SK-N-SH (cell line): Measurements from ENCODE around the gene PPP2R3C. TPM values are rescaled to one million over a fixed set of nuclear protein-coding genes. Genes with fewer than 3 reads are reported as not detected.
"Not testable (repeated sequence)": the region's sequence is repeated elsewhere in the genome, so short reads cannot be mapped to it uniquely, and the experiment has no call there.

Experiments used
- CTCF ChIA-PET: fragments of 300-600, 350-600 bp; formaldehyde crosslinking; extraction: SDS; loops from one replicate; lab custom pipeline; 2021; lab: Yijun Ruan, JAX
- POLR2A ChIA-PET: fragments of 350-600 bp; sonication (Branson Sonifier 250); formaldehyde crosslinking; extraction: SDS; loops from one replicate; lab custom pipeline; 2020; ENCODE audit warnings: antibody characterized with exemption, inconsistent platforms; lab: Yijun Ruan, JAX
- DNase-seq: peaks from one replicate; pipeline ENCODE4 v3.0.0; 2012
- H2AFZ ChIP-seq: fragments of 200-600 bp; sonication (generic); 2 replicates; pipeline ENCODE4 v1.8.1; 2016; ENCODE audit warnings: antibody characterized with exemption, mild to moderate bottlenecking, low read depth
- H3F3A ChIP-seq: fragments of 200-600 bp; sonication (generic); replicated peaks from 2 replicates; pipeline ENCODE3; 2016; ENCODE audit warnings: antibody characterized with exemption, mild to moderate bottlenecking; ENCODE audit not compliant: insufficient read depth
- H3K27ac ChIP-seq, 2 experiments: fragments of 200-500 bp in 1 of 2; fragments of 200-600 bp in 1 of 2; sonication (Bioruptor generic) in 1 of 2; sonication (generic), shearing (Covaris generic) in 1 of 2; 2 replicates each; pipeline versions ENCODE4 v1.5.1 to v1.6.1; 2014 to 2016; ENCODE audit warnings: low read depth in 2 of 2, inconsistent platforms in 1 of 2, low read length in 1 of 2, mild to moderate bottlenecking in 1 of 2, mixed read lengths in 1 of 2
- H3K27me3 ChIP-seq: fragments of 200-600 bp; sonication (generic), shearing (Covaris generic); 2 replicates; pipeline ENCODE4 v1.6.1; 2016; ENCODE audit warnings: mixed run types; ENCODE audit not compliant: insufficient read depth
- H3K36me3 ChIP-seq, 2 experiments: fragments of 200-500 bp in 1 of 2; fragments of 200-600 bp in 1 of 2; sonication (Bioruptor generic) in 1 of 2; sonication (generic) in 1 of 2; replicated peaks in 1 of 2; 2 replicates each; pipeline versions ENCODE3 to v1.5.1; 2014 to 2016; ENCODE audit warnings: low read length in 1 of 2, mild to moderate bottlenecking in 1 of 2; ENCODE audit not compliant: insufficient read depth in 2 of 2, control insufficient read depth in 1 of 2
- H3K4me1 ChIP-seq, 2 experiments: fragments of 200-500 bp in 1 of 2; fragments of 200-600 bp in 1 of 2; sonication (Bioruptor generic) in 1 of 2; sonication (generic), shearing (Covaris generic) in 1 of 2; 2 replicates each; pipeline versions ENCODE4 v1.5.1 to v1.6.1; 2014 to 2016; ENCODE audit warnings: low read depth in 1 of 2, low read length in 1 of 2, mixed run types in 1 of 2; ENCODE audit not compliant: insufficient read depth in 2 of 2, control insufficient read depth in 1 of 2
- H3K4me2 ChIP-seq: fragments of 200-600 bp; sonication (generic), shearing (Covaris generic); 2 replicates; pipeline ENCODE4 v1.6.1; 2017; ENCODE audit warnings: mixed run types
- H3K4me3 ChIP-seq, 2 experiments: fragments of 200-500 bp in 1 of 2; fragments of 200-600 bp in 1 of 2; sonication (Bioruptor generic) in 1 of 2; sonication (generic), shearing (Covaris generic) in 1 of 2; 2 replicates each; pipeline versions ENCODE4 v1.5.1 to v1.8.1; 2014 to 2016; ENCODE audit warnings: low read depth in 2 of 2, inconsistent platforms in 1 of 2, low read length in 1 of 2, mild to moderate bottlenecking in 1 of 2, mixed read lengths in 1 of 2, moderate library complexity in 1 of 2
- H3K79me2 ChIP-seq: fragments of 200-600 bp; sonication (generic); 2 replicates; pipeline ENCODE4 v1.8.1; 2017; ENCODE audit warnings: mild to moderate bottlenecking; ENCODE audit not compliant: insufficient read depth
- H3K9ac ChIP-seq: fragments of 200-600 bp; sonication (generic); 2 replicates; pipeline ENCODE4 v1.6.1; 2017; ENCODE audit warnings: mixed run types
- H3K9me2 ChIP-seq: fragments of 200-600 bp; sonication (generic); 2 replicates; pipeline ENCODE4 v1.6.1; 2017; ENCODE audit warnings: mixed run types
- H3K9me3 ChIP-seq: fragments of 200-600 bp; sonication (generic); 2 replicates; pipeline ENCODE4 v1.6.1; 2017; ENCODE audit warnings: mixed run types, mild to moderate bottlenecking, moderate library complexity
- H4K20me1 ChIP-seq: fragments of 200-600 bp; sonication (generic); 2 replicates; pipeline ENCODE4 v1.6.1; 2017; ENCODE audit warnings: mild to moderate bottlenecking, mixed run types; ENCODE audit not compliant: insufficient read depth
- FOXM1 ChIP-seq: IDR thresholded peaks from 2 replicates; pipeline ENCODE4 v1.4.0; 2012; ENCODE audit warnings: low read depth, mild to moderate bottlenecking
- POLR2AphosphoS5 ChIP-seq: IDR thresholded peaks from 2 replicates; pipeline ENCODE4 v1.6.1; 2012; ENCODE audit warnings: low read depth, low read length
- WGBS: methylation state at CpG from one replicate; pipeline ENCODE4 v1.1.6; 2017; ENCODE audit warnings: low lambda C conversion rate; 5-methylcytosine and 5-hydroxymethylcytosine counted together
- polyA plus RNA-seq, 3 experiments: library from polyadenylated mRNA; depleted of rRNA; stranded (reverse); fragments of >200 nt; gene quantifications; 2 replicates each; pipeline ENCODE4 v1.2.3, GENCODE V29; 2012

Gene PPP2R3C
- polyA plus RNA-seq, 1 of the 3 experiments (the other 2 are of a cell fraction) = 6.2 TPM

DNA sequence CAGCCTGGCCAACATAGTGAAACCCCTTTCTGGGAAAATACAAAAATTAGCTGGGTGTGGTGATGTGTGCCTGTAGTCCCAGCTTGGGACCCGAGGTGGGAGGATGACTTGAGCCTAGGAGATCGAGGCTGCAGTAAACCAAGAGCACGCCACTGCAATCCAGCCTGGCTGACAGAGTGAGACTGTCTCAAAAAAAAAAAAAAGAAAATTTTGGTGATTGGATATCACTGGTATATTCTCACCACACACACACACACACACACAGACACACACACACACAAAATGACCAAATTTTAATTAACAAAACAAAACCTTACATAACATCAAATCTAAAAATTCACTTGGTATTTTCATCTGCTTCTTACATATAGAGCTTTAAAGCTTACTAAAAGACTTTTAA, 79.2 kb downstream of the PPP2R3C start:
- Histone ChIP-seq H3K9ac (no peak overlapping the region), H3K27me3 (no peaks in the 10 kb centered on the region), H3K79me2 (peaks cover 10% of the 10 kb centered on the region), H3K9me2 (no peaks in the 10 kb centered on the region), H3K27ac (no peak overlapping the region), H3K9me3 (no peaks in the 10 kb centered on the region), H3K4me3 (no peak overlapping the region), H3F3A (peaks cover 10% of the 10 kb centered on the region), H4K20me1 (no peaks in the 10 kb centered on the region), H3K36me3 (no peaks in the 10 kb centered on the region), H2AFZ (no peak overlapping the region), H3K4me2 (no peak overlapping the region), H3K4me1 (peaks cover 2 to 6% of the 10 kb centered on the region in 2 experiments; a peak in 3 of 4 replicates)
- DNase-seq = no peak
- TF ChIP-seq FOXM1 (no peak), POLR2AphosphoS5 (no peak)
- POLR2A ChIA-PET = interaction anchor here (0.6 kb wide), 1 partner anchor 280 kb away, joined by 4 read pairs; no protein-coding TSS in a partner anchor
- WGBS = 76% methylated on average over 3 of the region's 3 CpGs
- CTCF ChIA-PET = interaction anchor here (0.6 kb wide), 1 partner anchor 60 kb away, joined by 3 read pairs; no protein-coding TSS in a partner anchor

DNA sequence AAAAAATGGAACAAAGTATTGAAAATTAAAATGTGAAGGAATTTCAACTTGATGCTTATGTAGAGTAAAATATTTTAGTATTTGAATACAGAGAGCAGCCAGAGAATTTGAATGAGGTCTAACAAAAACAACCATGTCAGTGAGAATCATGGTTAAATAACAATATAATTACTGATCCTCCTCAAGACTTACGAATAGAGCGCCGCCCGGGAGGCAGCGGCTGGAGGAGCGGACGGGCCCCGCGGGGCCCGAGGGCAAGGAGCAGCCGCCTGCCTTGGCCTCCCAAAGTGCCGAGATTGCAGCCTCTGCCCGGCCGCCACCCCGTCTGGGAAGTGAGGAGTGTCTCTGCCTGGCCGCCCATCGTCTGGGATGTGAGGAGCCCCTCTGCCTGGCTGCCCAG, 83.5 kb downstream of the PPP2R3C start:
- H2AFZ ChIP-seq, H3K27me3 ChIP-seq, H3F3A ChIP-seq, H4K20me1 ChIP-seq, H3K4me1 ChIP-seq, H3K27ac ChIP-seq, H3K9me2 ChIP-seq, DNase-seq, H3K9me3 ChIP-seq, H3K4me3 ChIP-seq, POLR2A ChIA-PET, H3K79me2 ChIP-seq, H3K4me2 ChIP-seq, CTCF ChIA-PET, H3K9ac ChIP-seq: not testable (repeated sequence)
- H3K36me3 ChIP-seq = peaks cover 0 to 19% of the 10 kb centered on the region in 2 experiments
- WGBS = 95% methylated on average over 7 of the region's 17 CpGs

Other genes starting within 250 kb of the PPP2R3C start
- 17.4 and 19.3 TPM in 2 replicates for gene BAZ1A, start 246.6 kb downstream of the PPP2R3C start, polyA plus RNA-seq (2012; rRNA removed)
- 31.6 and 39.5 TPM in 2 replicates for gene SRP54, start 139.0 kb downstream of the PPP2R3C start, polyA plus RNA-seq (2012; rRNA removed)
- 35.5 and 36.7 TPM in 2 replicates for gene FAM177A1, start 75.7 kb downstream of the PPP2R3C start, polyA plus RNA-seq (2012; rRNA removed)
- gene PRORP, start 562 bp upstream of the PPP2R3C start, polyA plus RNA-seq (2012; rRNA removed) = 17.9 and 19.0 TPM in 2 replicates
- gene PSMA6, start 170.4 kb upstream of the PPP2R3C start, polyA plus RNA-seq (2012; rRNA removed) = 174 and 227 TPM in 2 replicates